GM21423 (cell line): ENCODE data around the gene PLCB1.
"Not testable (repeated sequence)": the region's sequence is repeated elsewhere in the genome, so short reads cannot be mapped to it uniquely, and the experiment has no call there.

Experiments
- ATAC-seq: cut with Tn5 transposase; IDR thresholded peaks from one replicate; pipeline ENCODE4 v1.9.1; 2021; ENCODE audit warnings: mild to moderate bottlenecking, moderate library complexity; ENCODE audit not compliant: unreplicated experiment

PLCB1 gene

DNA sequence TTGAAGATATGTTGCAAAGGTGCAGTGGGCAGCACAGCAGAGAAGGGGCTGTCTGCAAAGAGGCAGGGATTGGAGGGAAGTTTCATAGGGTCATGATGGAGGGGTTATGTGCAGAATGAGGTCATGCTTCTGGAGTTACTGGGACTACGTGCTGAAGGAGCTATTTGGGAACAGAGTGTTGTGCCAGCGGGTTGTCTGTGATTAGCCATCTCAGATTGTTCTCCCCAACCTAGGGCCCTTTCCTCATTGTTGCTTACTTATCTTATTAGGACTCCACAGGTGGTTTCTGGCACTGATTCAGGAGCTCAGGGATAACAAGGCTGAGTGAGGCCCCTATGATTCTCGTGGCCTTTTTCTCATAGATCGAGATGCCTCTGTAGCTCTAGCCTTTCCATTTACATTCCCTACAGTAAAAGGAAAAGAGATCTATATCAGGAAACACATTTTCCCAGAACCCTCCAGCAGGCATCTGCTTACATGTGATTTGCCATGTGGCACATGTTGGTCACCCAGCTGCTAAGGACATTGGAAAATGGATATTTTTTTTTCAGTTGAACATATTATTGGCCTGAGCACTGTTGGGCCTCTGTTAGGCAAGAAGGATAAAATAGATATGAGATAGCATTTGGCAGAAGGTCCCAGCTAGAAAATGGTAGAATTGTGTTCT lies 507.2 kb downstream of the PLCB1 start:
- no peak for ATAC-seq

DNA sequence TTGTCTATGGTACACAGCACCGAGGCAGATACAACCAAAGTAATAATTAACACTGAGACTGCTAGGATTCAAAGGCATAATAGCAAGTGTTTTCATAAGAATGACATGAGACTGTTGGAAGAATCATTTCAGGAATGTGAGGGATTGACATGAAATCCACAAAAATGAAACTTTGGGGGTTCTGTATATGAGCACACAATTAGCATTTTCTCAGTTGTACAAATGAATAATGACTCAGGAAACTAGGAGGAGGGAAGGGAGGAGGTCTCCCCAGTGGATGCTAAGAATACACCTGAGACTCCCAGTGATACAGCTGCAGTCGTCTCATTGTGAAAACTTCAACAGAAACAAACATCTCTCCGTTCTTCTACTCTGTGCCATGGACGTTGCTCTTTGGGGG lies 508.4 kb downstream of the PLCB1 start:
- ATAC-seq: no peak

- no peak for ATAC-seq
Measured at GRCh38 chr20:8642247-8642646, 510.2 kb downstream of the PLCB1 start.

GRCh38 chr20:8644468-8644867 lies 512.4 kb downstream of the PLCB1 start:
- not testable (repeated sequence) for ATAC-seq

DNA sequence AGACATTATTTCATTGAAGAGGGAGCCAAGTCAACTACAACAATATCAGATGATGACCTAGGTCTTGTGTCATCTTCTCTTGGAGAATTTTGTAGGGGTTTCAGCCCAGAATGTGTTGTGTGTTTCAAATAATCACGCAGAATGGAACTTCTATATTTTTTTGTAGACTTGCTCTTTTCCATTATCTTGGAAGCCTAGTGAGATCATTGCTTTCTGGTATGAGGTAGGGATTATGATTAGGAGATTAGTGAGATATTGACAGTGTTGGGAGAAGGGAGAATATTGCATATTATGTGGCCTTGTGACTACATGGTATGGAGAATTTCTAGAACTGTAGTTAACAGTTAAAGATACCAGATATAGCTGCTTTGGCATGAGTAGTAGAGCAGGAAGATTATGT lies 513.3 kb downstream of the PLCB1 start:
- ATAC-seq: no peak

DNA sequence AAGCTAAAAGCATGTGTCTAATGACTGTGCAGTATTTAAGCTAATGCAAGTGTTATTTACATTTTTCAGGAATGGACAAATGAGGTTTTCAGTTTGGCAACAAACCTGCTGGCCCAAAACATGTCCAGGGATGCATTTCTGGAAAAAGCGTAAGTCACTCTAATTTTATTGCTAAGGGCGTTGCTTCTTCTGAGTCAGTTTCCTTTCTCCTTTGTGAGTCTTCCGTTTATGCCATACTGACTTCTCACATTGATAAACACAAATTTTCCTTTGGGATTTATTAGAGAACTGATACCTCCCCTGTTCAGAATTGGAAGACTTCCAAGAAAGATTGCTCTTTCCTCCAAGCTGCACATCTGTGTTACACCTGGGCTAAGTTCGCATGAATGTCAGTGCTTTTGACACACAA lies 514.0 kb downstream of the PLCB1 start:
- no peak for ATAC-seq

- no peak for ATAC-seq
Measured at GRCh38 chr20:8646716-8647115, 514.6 kb downstream of the PLCB1 start.

DNA sequence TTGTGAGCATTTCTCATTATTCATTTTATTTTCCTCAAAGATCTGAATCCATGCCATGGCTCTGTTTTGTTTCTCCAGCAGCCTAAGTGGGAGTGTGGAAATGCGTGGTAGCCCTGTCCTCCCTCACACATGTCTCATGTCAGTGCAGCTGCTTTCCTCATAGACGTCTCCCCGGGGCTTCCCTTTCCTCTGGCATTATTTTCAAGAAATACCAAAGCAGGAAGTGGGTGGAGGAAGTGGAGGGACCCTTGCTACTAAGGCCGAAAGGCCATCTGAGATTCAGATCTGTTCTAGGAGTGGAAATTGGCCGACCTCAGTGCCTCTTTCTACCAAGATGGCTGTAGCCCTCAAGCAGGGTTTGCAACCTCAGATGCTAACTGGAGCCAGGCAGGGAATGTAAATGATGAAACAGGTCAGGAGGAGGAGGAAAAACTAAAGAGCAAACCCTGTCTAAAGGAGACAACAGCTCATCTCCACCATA lies 515.9 kb downstream of the PLCB1 start:
- ATAC-seq: no peak

GRCh38 chr20:8648466-8648865 lies 516.4 kb downstream of the PLCB1 start:
- no peak for ATAC-seq

- ATAC-seq: no peak
Measured at GRCh38 chr20:8652396-8652795, 520.3 kb downstream of the PLCB1 start.

DNA sequence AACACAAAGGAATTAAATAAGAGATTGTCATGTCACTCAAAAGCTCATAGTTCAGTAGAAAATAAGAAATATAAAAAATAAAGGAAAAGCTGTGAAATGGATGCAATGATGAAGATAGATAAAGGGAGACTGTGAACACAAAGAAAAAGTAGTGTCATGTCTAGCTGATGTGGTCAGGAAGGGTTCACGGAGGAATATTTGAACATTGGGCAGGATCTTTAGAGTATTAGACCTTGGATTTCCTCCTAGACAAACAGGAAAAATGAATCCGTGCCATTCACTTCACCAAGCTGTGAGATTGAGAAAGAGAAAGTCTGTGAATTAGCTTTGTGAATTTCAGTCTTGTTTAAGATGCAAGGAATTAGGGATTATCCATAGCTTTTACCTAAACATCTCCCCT lies 522.4 kb downstream of the PLCB1 start:
- no peak for ATAC-seq

GRCh38 chr20:8656335-8656734 lies 524.3 kb downstream of the PLCB1 start:
- no peak for ATAC-seq

- ATAC-seq: no peak
Measured at GRCh38 chr20:8657664-8658063, 525.6 kb downstream of the PLCB1 start.

DNA sequence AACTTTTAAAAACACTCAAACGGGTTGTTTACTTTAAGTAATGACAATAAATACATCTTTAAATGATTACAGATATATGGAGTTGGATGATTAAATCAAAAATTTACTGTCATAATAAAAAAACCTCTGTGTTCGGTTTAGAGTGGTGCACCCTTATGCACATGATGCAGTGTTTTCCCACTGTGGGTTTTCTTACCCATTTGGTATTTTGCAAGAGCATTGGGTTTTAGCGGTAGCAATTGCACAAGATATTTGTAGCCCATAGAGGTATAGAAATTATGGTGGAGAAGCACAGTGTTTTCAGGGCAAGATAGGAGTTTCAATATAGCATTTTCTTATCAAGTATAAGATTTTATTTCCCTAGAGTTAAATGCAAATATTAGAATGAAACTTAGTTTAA lies 526.0 kb downstream of the PLCB1 start:
- ATAC-seq: no peak

GRCh38 chr20:8661229-8661952 lies 529.3 kb downstream of the PLCB1 start:
- ATAC-seq: no peak

DNA sequence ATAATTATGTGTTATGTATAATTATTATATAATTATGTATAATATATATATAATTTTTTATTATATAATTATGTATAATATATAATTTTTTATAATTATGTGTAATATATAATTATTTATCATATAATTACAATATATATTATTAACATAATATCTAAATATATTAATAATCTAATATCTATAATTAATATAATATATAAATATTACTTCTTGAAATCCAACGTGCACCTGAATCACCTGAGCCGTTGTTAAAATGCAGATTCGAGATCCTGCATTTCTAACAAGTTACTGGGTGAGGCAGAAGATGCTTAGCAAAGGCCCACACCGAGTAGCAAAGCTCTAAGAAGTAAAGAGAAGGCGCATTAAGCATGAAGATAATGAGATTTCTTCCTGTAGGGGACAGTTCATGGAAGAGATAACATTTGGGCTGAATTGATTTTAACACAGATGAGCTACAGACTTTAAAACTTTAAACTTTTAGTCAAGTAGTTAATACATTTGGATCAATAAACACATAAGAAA lies 530.4 kb downstream of the PLCB1 start:
- no peak for ATAC-seq

DNA sequence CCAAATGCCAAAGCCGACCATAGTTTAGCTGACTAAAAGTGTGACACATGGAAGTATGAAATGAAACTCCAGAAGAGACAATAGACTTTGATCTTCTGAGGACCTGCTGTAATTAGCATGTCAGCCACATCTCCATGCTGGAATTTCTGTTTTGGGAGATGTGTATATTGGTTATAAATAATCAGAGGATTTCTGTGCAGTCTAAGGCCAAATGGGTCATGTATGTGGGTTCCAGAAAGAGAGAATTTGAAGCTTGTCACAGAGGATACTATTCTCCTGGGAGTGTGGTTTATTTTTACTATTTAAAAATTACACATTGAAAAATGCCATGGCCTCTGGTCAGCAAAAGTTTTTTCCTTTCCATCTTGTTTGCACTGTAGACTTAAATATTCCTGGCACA lies 531.4 kb downstream of the PLCB1 start:
- ATAC-seq: no peak

- no peak for ATAC-seq
Measured at GRCh38 chr20:8664778-8665177, 532.7 kb downstream of the PLCB1 start.

- ATAC-seq: no peak
Measured at GRCh38 chr20:8667306-8667705, 535.2 kb downstream of the PLCB1 start.

DNA sequence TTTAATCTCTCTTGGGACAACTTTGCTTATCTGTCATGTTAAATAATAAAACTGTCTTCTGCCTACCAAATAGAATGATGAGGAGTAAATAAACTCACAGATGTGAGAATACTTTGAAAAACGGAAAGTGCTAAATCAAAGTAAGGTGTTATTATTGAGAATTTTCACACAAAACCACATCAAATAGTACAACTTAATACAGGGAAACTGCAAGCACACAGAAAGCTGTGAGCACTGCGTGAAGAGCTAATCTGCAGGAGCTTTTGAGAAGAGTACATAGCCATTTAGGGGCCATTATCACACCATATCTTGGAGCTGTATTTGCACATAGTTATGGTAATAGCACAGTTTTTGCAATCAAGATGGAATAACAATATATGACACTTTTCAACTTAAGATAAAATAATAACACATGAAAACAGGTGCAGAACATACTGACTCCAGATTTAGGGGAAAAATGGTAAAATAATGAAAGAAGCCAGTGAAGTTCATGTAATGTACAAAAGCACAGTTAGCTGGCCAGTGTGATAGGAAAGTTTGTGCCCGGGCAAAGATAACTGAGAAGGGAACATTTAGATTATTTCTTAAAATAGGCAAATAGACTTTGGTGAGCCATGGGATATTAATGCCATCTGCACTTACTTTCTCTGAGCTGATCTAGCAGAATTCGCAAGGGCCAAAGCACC lies 538.3 kb downstream of the PLCB1 start:
- ATAC-seq: no peak

DNA sequence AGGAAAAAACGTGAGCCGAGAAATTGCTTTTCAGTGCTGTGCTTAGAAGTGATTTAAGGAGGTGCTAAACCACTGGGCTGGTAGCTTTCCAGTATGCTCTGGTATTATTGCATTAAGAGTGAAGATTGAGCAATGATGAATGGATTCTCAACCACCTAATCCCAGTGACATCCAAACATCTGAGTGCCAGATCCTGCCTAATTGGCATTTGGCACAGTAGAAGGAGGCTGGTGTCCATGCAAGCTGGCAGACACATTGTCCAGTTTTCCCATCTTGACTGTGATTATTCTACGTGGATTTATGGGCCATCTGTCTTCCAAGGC lies 538.8 kb downstream of the PLCB1 start:
- ATAC-seq: no peak
